Tibial nerve (tissue), 4 donors: ENCODE measurements around the gene GTF2H4. TPM values are rescaled to one million over a fixed set of nuclear protein-coding genes. Genes with fewer than 3 reads are reported as not detected.

Experiments used
- DNase-seq, 2 donors: peaks; one replicate each; pipeline ENCODE4 v3.0.0-alpha.2; 2019; ENCODE audit warnings: low spot score in 2 of 2
- H3K27ac ChIP-seq, 4 donors: fragments of 200-600 bp; sonication (generic) in 3 of 4; one replicate each; pipeline ENCODE4 v1.5.1; 2017 to 2019; ENCODE audit warnings: mild to moderate bottlenecking in 1 of 4
- H3K27me3 ChIP-seq, 2 donors: fragments of 200-600 bp; sonication (generic) in 1 of 2; one replicate each; pipeline versions ENCODE4 v1.5.1 to v1.6.0; 2017 to 2019
- H3K36me3 ChIP-seq, 3 donors: fragments of 200-600 bp; sonication (generic); one replicate each; pipeline ENCODE4 v1.5.1; 2018 to 2019
- H3K4me1 ChIP-seq, 4 donors: fragments of 200-600 bp; sonication (generic) in 3 of 4; one replicate each; pipeline ENCODE4 v1.5.1; 2017 to 2019
- H3K4me3 ChIP-seq, 4 donors: fragments of 200-600 bp; sonication (generic) in 3 of 4; one replicate each; pipeline ENCODE4 v1.5.1; 2017 to 2019; ENCODE audit warnings: mild to moderate bottlenecking in 1 of 4, moderate library complexity in 1 of 4
- H3K9me3 ChIP-seq, 4 donors: fragments of 200-600 bp; sonication (generic) in 3 of 4; one replicate each; pipeline ENCODE4 v1.5.1; 2017 to 2019
- EP300 ChIP-seq, 2 donors: sonication (generic); formaldehyde crosslinking; IDR thresholded peaks; one replicate each; pipeline ENCODE4 v1.6.1; 2017; ENCODE audit warnings: antibody characterized with exemption in 2 of 2, mild to moderate bottlenecking in 1 of 2
- POLR2A ChIP-seq, 2 donors: fragments of 450-650 bp; IDR thresholded peaks; one replicate each; pipeline ENCODE4 v1.6.1; 2017; ENCODE audit warnings: antibody characterized with exemption in 2 of 2, mild to moderate bottlenecking in 2 of 2, moderate library complexity in 2 of 2
- WGBS, 2 donors: methylation state at CpG; one replicate each; pipeline ENCODE4 v1.1.5; 2018; 5-methylcytosine and 5-hydroxymethylcytosine counted together
- small RNA-seq: library from RNA; depleted of rRNA; stranded (forward); fragments of <200 nt; gene quantifications from one replicate; pipeline ENCODE3, GENCODE V24; 2016
- total RNA-seq, 4 donors: library from RNA; depleted of rRNA; stranded (reverse); fragments of >200 nt; gene quantifications; one replicate each; pipeline ENCODE4 v1.1.0, GENCODE V29; 2016
- TF ChIP-seq, protein P1 (sequence below), 5 experiments: fragments of 200-600 bp in 3 of 5; fragments of 450-650 bp in 2 of 5; sonication (generic) in 3 of 5; IDR thresholded peaks; one replicate each; pipeline ENCODE4 v1.5.1; 2016 to 2019; ENCODE audit warnings: antibody characterized with exemption in 5 of 5, mild to moderate bottlenecking in 3 of 5, moderate library complexity in 2 of 5

GTF2H4 gene
- total RNA-seq, 4 donors from 2014 or later = 2.2 to 25.2 (median 10.1) TPM

DNA sequence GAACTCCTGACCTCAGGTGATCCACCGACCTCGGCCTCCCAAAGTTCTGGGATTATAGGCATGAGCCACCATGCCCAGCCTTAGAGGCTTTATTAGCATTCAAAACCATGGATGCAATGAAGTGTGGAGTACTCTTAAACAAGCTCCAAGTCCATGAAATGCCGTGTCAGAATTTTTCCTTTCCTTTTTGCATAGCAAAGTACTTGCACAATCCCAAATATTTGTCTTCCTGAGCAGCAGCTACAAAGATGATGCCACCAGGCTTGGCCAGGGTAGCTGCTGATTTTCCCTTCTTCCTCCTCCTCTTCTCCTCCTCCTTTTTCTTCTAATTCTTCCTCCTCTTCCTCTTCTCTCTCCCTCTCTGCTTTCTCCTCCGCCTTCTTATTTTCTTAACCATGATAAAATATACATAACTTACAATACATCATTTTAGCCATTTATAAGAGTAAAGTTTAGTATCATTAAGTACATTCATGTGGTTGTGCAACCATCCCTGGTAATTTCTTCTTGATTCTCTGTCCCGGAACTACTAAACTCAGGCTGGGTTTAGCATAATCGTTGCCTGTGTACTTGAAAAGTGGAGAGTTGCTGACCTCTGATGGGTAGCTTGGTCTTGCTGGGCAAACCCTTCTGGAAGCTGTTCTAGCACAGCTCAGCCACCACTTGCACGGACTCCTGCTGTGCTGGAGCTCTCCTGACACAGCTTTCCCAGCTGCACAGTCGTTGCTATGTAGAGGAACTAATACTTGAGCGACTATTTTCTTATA, 53.1 kb downstream of the GTF2H4 start:
- 66 to 75% methylated on average over 9 of the region's 9 CpGs for WGBS, 2 donors
- Histone ChIP-seq H3K4me1 (peaks cover 0 to 3% (median 0%) of the 10 kb centered on the region in 4 donors), H3K9me3 (no peaks in the 10 kb centered on the region), H3K27me3 (no peaks in the 10 kb centered on the region), H3K4me3 (no peak overlapping the region), H3K36me3 (no peaks in the 10 kb centered on the region), H3K27ac (no peak overlapping the region)
- TF ChIP-seq EP300 (IDR thresholded peaks at IDR 0.05) = no peak
- TF ChIP-seq, protein P1, sequence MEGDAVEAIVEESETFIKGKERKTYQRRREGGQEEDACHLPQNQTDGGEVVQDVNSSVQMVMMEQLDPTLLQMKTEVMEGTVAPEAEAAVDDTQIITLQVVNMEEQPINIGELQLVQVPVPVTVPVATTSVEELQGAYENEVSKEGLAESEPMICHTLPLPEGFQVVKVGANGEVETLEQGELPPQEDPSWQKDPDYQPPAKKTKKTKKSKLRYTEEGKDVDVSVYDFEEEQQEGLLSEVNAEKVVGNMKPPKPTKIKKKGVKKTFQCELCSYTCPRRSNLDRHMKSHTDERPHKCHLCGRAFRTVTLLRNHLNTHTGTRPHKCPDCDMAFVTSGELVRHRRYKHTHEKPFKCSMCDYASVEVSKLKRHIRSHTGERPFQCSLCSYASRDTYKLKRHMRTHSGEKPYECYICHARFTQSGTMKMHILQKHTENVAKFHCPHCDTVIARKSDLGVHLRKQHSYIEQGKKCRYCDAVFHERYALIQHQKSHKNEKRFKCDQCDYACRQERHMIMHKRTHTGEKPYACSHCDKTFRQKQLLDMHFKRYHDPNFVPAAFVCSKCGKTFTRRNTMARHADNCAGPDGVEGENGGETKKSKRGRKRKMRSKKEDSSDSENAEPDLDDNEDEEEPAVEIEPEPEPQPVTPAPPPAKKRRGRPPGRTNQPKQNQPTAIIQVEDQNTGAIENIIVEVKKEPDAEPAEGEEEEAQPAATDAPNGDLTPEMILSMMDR (IDR thresholded peaks at IDR 0.05) = no peak
- no peak for TF ChIP-seq POLR2A (IDR thresholded peaks at IDR 0.05)
- no peak for DNase-seq

DNA sequence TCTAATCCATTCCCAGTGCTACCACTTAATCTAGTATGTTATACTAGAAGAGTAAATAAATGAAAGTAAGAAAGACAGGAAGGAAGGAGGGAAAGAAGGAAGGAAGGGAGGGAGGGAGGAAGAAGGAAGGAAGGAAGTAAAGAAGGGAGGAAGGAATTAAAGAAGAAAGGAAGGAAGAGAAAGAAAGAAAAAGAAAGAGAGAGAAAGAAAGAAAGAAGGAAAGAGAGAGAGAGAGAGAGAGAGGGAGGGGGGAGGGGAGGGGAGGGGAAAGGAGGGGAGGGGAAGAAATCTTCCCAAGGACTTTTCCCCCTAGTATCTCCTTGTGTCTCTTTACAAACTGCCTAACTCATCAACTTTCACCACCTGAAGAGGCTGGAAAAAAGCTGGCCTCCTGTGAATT, 54.7 kb downstream of the GTF2H4 start:
- H3K27ac ChIP-seq = no peak overlapping the region
- TF ChIP-seq, protein P1 (IDR thresholded peaks at IDR 0.05) = no peak
- TF ChIP-seq POLR2A (IDR thresholded peaks at IDR 0.05) (no peak), EP300 (IDR thresholded peaks at IDR 0.05) (no peak)
- no peak overlapping the region for H3K4me3 ChIP-seq

DNA sequence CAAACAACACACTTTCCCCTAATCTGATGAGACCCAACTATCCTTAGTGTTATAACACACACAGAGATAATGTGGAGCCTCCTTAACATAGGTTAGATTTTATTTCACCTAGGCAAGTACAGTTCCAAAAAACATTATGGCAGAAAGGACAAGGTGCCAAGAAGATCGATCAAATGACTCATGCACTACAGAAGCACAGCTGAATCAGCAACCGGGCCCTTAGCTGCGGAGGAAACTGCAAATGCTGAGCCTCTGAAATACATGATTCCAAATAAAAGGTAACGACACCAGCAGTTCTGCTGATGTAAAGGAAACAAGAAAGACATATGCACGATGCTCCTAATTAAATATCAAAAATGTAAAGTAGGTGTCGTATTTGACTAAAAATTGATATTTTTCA, 55.6 kb downstream of the GTF2H4 start:
- H3K27me3 ChIP-seq = no peaks in the 10 kb centered on the region
- no peaks in the 10 kb centered on the region for H3K9me3 ChIP-seq
- no peak for DNase-seq
- H3K4me3 ChIP-seq = no peak overlapping the region
- no peak for TF ChIP-seq POLR2A (IDR thresholded peaks at IDR 0.05)
- TF ChIP-seq EP300 (IDR thresholded peaks at IDR 0.05) = no peak
- TF ChIP-seq, protein P1 (IDR thresholded peaks at IDR 0.05) = no peak
- H3K4me1 ChIP-seq = no peaks in the 10 kb centered on the region
- no peaks in the 10 kb centered on the region for H3K36me3 ChIP-seq
- no peak overlapping the region for H3K27ac ChIP-seq
- WGBS, 2 donors = 78 to 79% methylated on average over 6 of the region's 6 CpGs

More for the DNA sequence above, 54.7 kb downstream of the GTF2H4 start:
- DNase-seq = no peak
- Histone ChIP-seq H3K4me1 (no peaks in the 10 kb centered on the region), H3K9me3 (no peaks in the 10 kb centered on the region), H3K27me3 (no peaks in the 10 kb centered on the region), H3K36me3 (no peaks in the 10 kb centered on the region)

Small RNA genes lying within 50 kb of the gene (small RNA-seq; reads per million reads assigned to genes)
- gene RF00019 = not detected

Other genes starting within 250 kb of the GTF2H4 start
- gene DHX16, start 235.2 kb upstream of the GTF2H4 start, total RNA-seq = 10 to 100 TPM; 22.7 to 40.2 (median 29.2) TPM
- 10 to 100 TPM; 26.6 to 48.0 (median 35.5) TPM for gene PPP1R18, start 221.6 kb upstream of the GTF2H4 start, total RNA-seq
- gene NRM, start 217.2 kb upstream of the GTF2H4 start, total RNA-seq = 10 to 100 TPM in 1 of 4 donors, 1 to 10 TPM in 3; 6.0 to 13.3 (median 6.9) TPM
- gene MDC1, start 190.9 kb upstream of the GTF2H4 start, total RNA-seq = 10 to 100 TPM; 21.3 to 36.0 (median 26.2) TPM
- 100 to 1,000 TPM; 152 to 218 (median 207) TPM for gene TUBB, start 187.9 kb upstream of the GTF2H4 start, total RNA-seq
- gene FLOT1, start 165.5 kb upstream of the GTF2H4 start, total RNA-seq = 100 to 1,000 TPM in 1 of 4 donors, 10 to 100 TPM in 3; 83.1 to 157 (median 94.6) TPM
- gene IER3, start 163.7 kb upstream of the GTF2H4 start, total RNA-seq = 10 to 100 TPM in 1 of 4 donors, 1 to 10 TPM in 3; 4.5 to 15.3 (median 8.0) TPM
- 10 to 100 TPM; 36.7 to 60.1 (median 39.8) TPM for gene DDR1, start 23.7 kb upstream of the GTF2H4 start, total RNA-seq
- 10 to 100 TPM; 22.6 to 26.2 (median 24.7) TPM for gene VARS2, start 6.0 kb downstream of the GTF2H4 start, total RNA-seq
- not detected for gene SFTA2, start 24.0 kb downstream of the GTF2H4 start, total RNA-seq
- gene MUCL3, start 32.8 kb downstream of the GTF2H4 start, total RNA-seq = under 1 TPM in 1 of 4 donors, not detected in 3; under 0.01 TPM
- gene MUC21, start 75.5 kb downstream of the GTF2H4 start, total RNA-seq = not detected
- not detected for gene MUC22, start 102.3 kb downstream of the GTF2H4 start, total RNA-seq
- gene C6orf15, start 204.4 kb downstream of the GTF2H4 start, total RNA-seq = not detected
- gene PSORS1C1, start 206.6 kb downstream of the GTF2H4 start, total RNA-seq = 1 to 10 TPM in 3 of 4 donors, under 1 TPM in 1; 0.42 to 8.5 (median 2.2) TPM
- not detected for gene CDSN, start 212.2 kb downstream of the GTF2H4 start, total RNA-seq
- not detected for gene PSORS1C2, start 230.9 kb downstream of the GTF2H4 start, total RNA-seq
- gene CCHCR1, start 249.6 kb downstream of the GTF2H4 start, total RNA-seq = 10 to 100 TPM; 13.8 to 25.1 (median 18.7) TPM